ENCODE measurements around the gene ARL15.

Gene ARL15

GRCh38 chr5:54234304-54234933 lies 76.0 kb downstream of the ARL15 start:
- in situ Hi-C loops (cut with HindIII; ENCODE audit: low pct_ligation_motif_present, low sequenced_read_pairs), result no loop called here
- Histone ChIP-seq H3K27ac (no peak overlapping the region), H3K27me3 (replicated peaks) (no peaks in the 10 kb centered on the region), H3K36me3 (replicated peaks) (no peaks in the 10 kb centered on the region), H3K4me3 (ENCODE audit: low read depth, low read length) (no peak overlapping the region)
- DNase-seq, result no peak
- TF ChIP-seq, protein P1, sequence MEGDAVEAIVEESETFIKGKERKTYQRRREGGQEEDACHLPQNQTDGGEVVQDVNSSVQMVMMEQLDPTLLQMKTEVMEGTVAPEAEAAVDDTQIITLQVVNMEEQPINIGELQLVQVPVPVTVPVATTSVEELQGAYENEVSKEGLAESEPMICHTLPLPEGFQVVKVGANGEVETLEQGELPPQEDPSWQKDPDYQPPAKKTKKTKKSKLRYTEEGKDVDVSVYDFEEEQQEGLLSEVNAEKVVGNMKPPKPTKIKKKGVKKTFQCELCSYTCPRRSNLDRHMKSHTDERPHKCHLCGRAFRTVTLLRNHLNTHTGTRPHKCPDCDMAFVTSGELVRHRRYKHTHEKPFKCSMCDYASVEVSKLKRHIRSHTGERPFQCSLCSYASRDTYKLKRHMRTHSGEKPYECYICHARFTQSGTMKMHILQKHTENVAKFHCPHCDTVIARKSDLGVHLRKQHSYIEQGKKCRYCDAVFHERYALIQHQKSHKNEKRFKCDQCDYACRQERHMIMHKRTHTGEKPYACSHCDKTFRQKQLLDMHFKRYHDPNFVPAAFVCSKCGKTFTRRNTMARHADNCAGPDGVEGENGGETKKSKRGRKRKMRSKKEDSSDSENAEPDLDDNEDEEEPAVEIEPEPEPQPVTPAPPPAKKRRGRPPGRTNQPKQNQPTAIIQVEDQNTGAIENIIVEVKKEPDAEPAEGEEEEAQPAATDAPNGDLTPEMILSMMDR (IDR thresholded peaks at IDR 0.05; ENCODE audit: low read depth, low read length, missing control alignments), result peak; percentile 50

DNA sequence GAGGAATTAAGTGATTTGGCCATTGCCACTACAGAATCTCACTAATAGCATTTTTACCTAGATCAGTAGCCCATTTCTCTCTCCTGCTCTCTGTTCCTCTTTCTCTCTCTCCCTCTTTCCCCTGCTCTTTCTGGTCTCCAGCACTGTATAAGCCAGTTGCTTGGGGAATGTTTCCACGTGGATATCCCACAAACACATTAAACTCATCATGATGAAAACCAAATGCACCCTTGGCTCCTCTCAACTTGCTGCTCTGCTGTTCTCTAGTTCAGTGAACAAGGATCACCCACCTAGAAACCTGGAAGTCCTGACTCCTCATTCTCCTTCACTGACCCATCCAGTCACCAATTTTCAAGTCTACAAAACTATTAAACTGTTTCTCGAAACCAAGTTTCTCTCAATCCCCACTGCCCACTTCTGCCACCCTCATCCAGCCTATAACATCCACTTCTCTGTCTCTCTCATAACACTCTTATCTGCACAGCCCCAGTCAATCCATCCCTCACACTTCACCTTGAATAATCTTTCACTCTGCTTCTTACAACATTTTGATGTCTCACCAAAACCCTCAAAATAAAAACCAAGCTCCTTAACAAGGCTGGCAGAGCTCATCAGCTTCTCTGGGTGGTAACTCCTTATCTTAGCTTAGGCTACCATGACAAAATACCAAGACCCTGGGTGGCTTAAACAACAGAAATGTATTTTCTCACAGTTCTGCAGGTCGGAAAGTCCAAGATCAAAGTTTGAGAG lies 79.3 kb downstream of the ARL15 start:
- H3K4me3 ChIP-seq (ENCODE audit: low read depth, low read length), result no peak overlapping the region
- in situ Hi-C loops (cut with HindIII; ENCODE audit: low pct_ligation_motif_present, low sequenced_read_pairs), result no loop called here
- no peaks in the 10 kb centered on the region for H3K36me3 ChIP-seq (replicated peaks)
- no peaks in the 10 kb centered on the region for H3K27me3 ChIP-seq (replicated peaks)
- no peak for DNase-seq
- H3K27ac ChIP-seq, result no peak overlapping the region
- TF ChIP-seq, protein P1 (IDR thresholded peaks at IDR 0.05; ENCODE audit: low read depth, low read length, missing control alignments), result no peak

DNA sequence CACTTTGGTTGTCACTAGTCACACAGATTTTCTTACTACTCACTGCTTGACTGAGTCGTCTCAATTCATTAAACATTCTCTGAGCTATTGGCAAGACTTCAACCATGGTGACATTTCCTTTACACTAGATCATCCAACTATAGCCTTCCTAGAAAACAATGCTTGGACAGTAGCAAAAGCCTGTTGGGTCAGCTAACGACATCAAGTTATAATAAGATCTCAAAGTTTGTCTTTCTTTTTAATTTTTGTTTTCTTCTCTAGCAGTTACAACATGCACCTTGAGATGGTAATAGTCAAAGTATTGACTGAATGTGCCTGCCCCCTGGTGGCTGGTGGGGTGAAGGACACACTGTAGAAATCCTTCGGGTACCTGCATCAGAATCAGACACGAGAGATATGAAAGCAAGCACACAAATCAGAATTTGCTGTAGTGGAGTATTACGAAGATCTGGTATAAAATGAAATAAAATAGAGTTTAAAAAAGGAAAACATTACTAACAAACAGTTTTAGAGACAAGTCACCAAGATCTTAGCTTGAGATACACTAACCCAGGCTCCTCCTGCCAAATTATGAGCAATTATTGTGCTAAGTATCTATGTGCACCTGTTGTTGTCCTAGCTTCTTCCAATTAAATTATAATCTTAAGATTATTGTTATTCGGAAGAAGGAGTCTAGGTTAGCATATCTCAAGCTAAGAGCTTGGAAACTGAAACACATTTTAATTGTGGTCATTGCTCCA lies 81.2 kb downstream of the ARL15 start:
- Histone ChIP-seq H3K27ac (no peak overlapping the region), H3K4me3 (ENCODE audit: low read depth, low read length) (no peak overlapping the region), H3K36me3 (replicated peaks) (no peaks in the 10 kb centered on the region), H3K27me3 (replicated peaks) (no peaks in the 10 kb centered on the region)
- peak; percentile 71 for DNase-seq
- TF ChIP-seq, protein P1 (IDR thresholded peaks at IDR 0.05; ENCODE audit: low read depth, low read length, missing control alignments), result peak; percentile 93
- in situ Hi-C loops (cut with HindIII; ENCODE audit: low pct_ligation_motif_present, low sequenced_read_pairs), result no loop called here

DNA sequence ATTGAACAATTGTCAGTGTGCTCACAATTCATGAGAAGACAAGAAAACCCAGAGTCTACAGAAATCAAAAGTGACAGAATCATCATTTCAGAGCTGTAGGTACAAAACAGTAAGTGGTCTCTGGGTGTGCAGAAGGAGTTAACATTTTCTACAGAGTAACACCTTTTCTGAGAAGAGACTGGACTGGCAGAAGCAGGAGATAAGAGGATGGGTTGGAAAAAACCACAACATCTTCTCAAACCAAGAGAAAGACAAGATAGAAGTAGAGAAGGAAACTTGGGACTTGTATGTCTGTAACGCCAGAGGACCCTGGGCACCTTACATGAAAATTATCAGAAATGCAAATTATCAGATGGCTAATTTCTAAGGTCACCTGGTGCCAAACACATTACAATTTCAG lies 82.6 kb downstream of the ARL15 start:
- no peak overlapping the region for H3K27ac ChIP-seq
- no peak overlapping the region for H3K4me3 ChIP-seq (ENCODE audit: low read depth, low read length)
- in situ Hi-C loops (cut with HindIII; ENCODE audit: low pct_ligation_motif_present, low sequenced_read_pairs), result no loop called here
- H3K36me3 ChIP-seq (replicated peaks), result no peaks in the 10 kb centered on the region
- H3K27me3 ChIP-seq (replicated peaks), result no peaks in the 10 kb centered on the region
- no peak for DNase-seq
- TF ChIP-seq, protein P1 (IDR thresholded peaks at IDR 0.05; ENCODE audit: low read depth, low read length, missing control alignments), result no peak

GRCh38 chr5:54227109-54227508 lies 83.3 kb downstream of the ARL15 start:
- in situ Hi-C loops (cut with HindIII; ENCODE audit: low pct_ligation_motif_present, low sequenced_read_pairs), result no loop called here
- no peaks in the 10 kb centered on the region for H3K36me3 ChIP-seq (replicated peaks)
- TF ChIP-seq, protein P1 (IDR thresholded peaks at IDR 0.05; ENCODE audit: low read depth, low read length, missing control alignments), result no peak
- no peaks in the 10 kb centered on the region for H3K27me3 ChIP-seq (replicated peaks)
- H3K27ac ChIP-seq, result no peak overlapping the region
- no peak overlapping the region for H3K4me3 ChIP-seq (ENCODE audit: low read depth, low read length)
- DNase-seq, result no peak

All from brain microvascular endothelial cell (primary cell).